Hematopoietic multipotent progenitor cell treated with erythropoietin and hydrocortisone succinate and interleukin-3 and kit ligand, for 17 days (in vitro differentiated cells): ENCODE measurements around the gene MADCAM1.
A peak's percentile ranks its signal among the peaks of the same experiment; 100 is the strongest.

Source experiments
- DNase-seq: peaks from one replicate; pipeline ENCODE4 v3.0.0-alpha.2; 2015; ENCODE audit warnings: low spot score

MADCAM1 gene

GRCh38 chr19:532561-533363, 36.5 kb downstream of the MADCAM1 start:
- DNase-seq = peak; percentile 89

GRCh38 chr19:533364-534058, 37.2 kb downstream of the MADCAM1 start:
- no peak for DNase-seq

GRCh38 chr19:534088-534487, 37.8 kb downstream of the MADCAM1 start:
- DNase-seq = no peak

GRCh38 chr19:535017-535835, 38.9 kb downstream of the MADCAM1 start:
- no peak for DNase-seq

- DNase-seq = no peak
Measured at GRCh38 chr19:536031-536880, 40.0 kb downstream of the MADCAM1 start.

GRCh38 chr19:536881-537404, 40.7 kb downstream of the MADCAM1 start:
- no peak for DNase-seq

- no peak for DNase-seq
Measured at GRCh38 chr19:538641-539428, 42.5 kb downstream of the MADCAM1 start.

GRCh38 chr19:539429-540030, 43.2 kb downstream of the MADCAM1 start:
- no peak for DNase-seq

- no peak for DNase-seq
Measured at GRCh38 chr19:540867-541637, 44.8 kb downstream of the MADCAM1 start.

- DNase-seq = no peak
Measured at GRCh38 chr19:541699-542098, 45.4 kb downstream of the MADCAM1 start.

GRCh38 chr19:542173-542866, 46.0 kb downstream of the MADCAM1 start:
- DNase-seq = no peak

GRCh38 chr19:543910-544608, 47.8 kb downstream of the MADCAM1 start, which contains the start of gene GZMM:
Gene GZMM, plus strand, starts transcription at chr19:544053. Its CDS starts 19 bp downstream, at chr19:544072.
- no peak for DNase-seq

GRCh38 chr19:547117-547516, 50.8 kb downstream of the MADCAM1 start:
- no peak for DNase-seq

GRCh38 chr19:547836-548720, 51.8 kb downstream of the MADCAM1 start:
- DNase-seq = peak; percentile 42

GRCh38 chr19:548886-549830, 52.9 kb downstream of the MADCAM1 start:
- DNase-seq = no peak

GRCh38 chr19:554817-555216, 58.5 kb downstream of the MADCAM1 start:
- DNase-seq = no peak
